Mononuclear cell (primary cell): Measurements from ENCODE around the gene ZFPM1. TPM values are rescaled to one million over a fixed set of nuclear protein-coding genes. Genes with fewer than 3 reads are reported as not detected.

Experiments used
- H3K27me3 ChIP-seq: 2 replicates; pipeline ENCODE4 v1.6.0; 2011; ENCODE audit warnings: low read length, control low read depth; ENCODE audit not compliant: insufficient read depth
- H3K4me1 ChIP-seq: 2 replicates; pipeline ENCODE4 v1.5.1; 2011; ENCODE audit warnings: mild to moderate bottlenecking, low read length, control low read depth; ENCODE audit not compliant: insufficient read depth
- H3K4me3 ChIP-seq: 2 replicates; pipeline ENCODE4 v1.5.1; 2011; ENCODE audit warnings: mild to moderate bottlenecking, low read length, moderate library complexity
- H3K9me3 ChIP-seq: 2 replicates; pipeline ENCODE4 v1.5.1; 2011; ENCODE audit warnings: low read depth, mild to moderate bottlenecking, control low read depth, low read length
- total RNA-seq: library from RNA; depleted of rRNA; stranded (reverse); fragments of >200 nt; gene quantifications from one replicate; pipeline ENCODE4 v1.2.3, GENCODE V29; 2012

Gene ZFPM1
- total RNA-seq, 1 donor, result 5.8 TPM

DNA sequence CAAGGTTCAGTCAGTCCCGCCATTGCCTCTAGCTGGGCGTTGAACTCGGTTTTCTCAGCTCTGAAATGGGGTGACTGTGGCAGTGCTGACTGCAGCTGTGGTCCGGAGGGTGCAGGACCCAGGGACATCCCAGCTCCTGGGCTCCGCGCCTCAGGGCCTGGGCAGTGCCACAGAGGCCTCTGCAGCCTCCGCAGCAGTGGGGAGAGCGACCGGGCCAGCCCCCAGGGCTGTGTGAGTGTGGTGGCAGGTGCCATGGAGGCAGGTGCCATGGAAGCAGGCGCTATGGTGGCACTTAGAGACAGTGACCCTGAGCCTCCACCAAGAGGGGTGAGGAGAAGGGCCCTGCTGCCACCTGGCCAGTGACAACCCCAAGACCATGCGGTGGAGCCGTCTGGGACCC, 39.4 kb upstream of the ZFPM1 start:
- H3K4me1 ChIP-seq, result peaks cover under 1% of the 10 kb centered on the region
- H3K27me3 ChIP-seq, result no peaks in the 10 kb centered on the region
- H3K9me3 ChIP-seq, result no peaks in the 10 kb centered on the region
- H3K4me3 ChIP-seq, result no peak overlapping the region

DNA sequence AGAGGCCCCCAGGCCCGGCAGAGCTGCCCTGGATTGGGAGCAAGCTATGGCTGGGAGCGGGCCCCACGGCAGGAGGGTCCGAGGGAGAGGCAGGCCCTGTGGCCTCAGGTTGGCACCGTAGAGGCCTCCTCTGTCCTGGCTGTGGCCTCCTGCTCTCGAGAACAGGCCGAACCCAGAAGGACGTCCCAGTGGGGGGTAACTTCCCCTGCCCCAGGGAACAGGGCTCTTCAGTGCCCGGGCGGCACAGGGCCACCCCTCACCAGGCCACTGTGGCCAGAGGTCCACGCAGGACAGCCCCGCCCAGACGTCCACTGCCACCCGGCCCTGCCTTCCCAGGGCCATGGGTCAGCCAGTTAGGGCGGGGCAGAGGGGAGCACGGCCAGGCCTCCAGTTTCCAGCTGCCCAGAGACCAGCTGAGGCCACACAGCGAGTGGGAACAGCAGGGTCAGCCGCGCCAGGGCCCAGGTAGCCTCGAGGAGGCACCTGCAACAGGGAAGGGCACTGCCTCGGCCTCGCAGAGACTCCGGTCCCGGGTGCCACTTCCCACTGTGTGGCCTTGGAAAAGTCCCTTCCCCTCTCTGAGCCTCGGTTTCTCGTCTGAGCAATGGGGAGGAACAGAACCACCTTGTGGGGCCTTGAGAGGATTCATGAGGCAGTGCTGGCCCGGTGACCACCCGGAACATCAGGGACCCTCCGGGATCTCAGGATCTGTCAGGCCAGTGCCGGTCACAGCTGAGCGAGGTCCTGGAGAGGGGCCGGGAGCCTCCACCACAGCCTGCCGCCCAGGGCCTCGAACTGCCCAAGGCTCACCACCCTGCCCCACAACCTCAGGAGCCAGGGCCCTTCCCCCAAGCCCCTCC, 38.3 kb upstream of the ZFPM1 start:
- Histone ChIP-seq H3K9me3 (no peaks in the 10 kb centered on the region), H3K4me3 (no peak overlapping the region), H3K27me3 (no peaks in the 10 kb centered on the region), H3K4me1 (no peaks in the 10 kb centered on the region)

GRCh38 chr16:88415381-88415705, 37.7 kb upstream of the ZFPM1 start:
- no peaks in the 10 kb centered on the region for H3K4me1 ChIP-seq
- H3K9me3 ChIP-seq, result no peaks in the 10 kb centered on the region
- H3K27me3 ChIP-seq, result no peaks in the 10 kb centered on the region
- H3K4me3 ChIP-seq, result no peak overlapping the region

DNA sequence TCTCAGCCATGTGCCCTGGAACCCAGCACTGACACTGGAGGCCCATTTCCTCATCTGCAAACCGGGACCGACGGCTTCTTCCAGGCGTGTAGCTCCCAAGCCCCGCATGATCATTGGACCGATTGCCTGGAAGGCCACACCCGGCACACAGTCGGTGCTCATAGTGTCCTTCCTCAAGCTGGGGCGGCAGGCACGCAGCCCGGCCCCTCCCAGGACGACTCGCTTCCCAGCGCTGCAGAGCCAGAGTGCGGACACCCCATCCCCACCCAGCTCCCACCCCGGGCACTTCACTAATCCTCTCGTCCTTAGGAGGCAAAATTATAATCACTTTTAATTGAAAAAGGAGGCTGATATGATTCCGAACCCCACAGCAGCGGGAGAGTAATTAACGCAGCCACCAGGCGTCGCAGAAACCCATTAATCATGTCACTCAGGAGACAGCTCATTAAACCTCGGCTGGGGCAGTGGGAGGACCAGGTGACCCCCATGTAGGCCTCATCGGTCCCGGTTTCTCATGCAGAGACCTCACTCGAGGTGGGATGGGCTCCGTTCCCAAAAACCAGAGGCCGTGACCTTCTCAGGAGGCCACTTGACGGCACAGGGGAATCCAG, 37.3 kb upstream of the ZFPM1 start:
- Histone ChIP-seq H3K4me3 (no peak overlapping the region), H3K9me3 (no peaks in the 10 kb centered on the region), H3K27me3 (no peaks in the 10 kb centered on the region), H3K4me1 (no peaks in the 10 kb centered on the region)

DNA sequence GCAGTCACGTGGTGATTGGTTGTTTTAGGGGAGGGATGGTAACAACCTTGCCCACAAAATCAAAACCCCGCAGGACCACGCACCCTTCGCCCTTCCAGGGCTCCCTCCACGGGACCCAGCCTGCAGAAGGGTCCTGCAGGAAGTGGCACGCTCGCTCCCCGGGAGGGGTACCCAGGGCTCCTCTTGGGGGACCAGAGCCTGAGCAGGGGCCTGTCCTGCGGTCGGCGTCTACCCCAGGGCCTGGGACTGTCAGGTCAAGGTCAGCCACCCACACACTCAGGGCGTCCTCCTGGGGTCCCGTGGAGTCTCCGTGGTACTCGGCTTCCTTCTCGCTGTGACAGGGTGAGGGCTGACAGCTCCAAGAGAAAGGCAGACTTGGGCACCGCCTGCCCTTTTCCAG, 36.4 kb upstream of the ZFPM1 start:
- no peaks in the 10 kb centered on the region for H3K27me3 ChIP-seq

DNA sequence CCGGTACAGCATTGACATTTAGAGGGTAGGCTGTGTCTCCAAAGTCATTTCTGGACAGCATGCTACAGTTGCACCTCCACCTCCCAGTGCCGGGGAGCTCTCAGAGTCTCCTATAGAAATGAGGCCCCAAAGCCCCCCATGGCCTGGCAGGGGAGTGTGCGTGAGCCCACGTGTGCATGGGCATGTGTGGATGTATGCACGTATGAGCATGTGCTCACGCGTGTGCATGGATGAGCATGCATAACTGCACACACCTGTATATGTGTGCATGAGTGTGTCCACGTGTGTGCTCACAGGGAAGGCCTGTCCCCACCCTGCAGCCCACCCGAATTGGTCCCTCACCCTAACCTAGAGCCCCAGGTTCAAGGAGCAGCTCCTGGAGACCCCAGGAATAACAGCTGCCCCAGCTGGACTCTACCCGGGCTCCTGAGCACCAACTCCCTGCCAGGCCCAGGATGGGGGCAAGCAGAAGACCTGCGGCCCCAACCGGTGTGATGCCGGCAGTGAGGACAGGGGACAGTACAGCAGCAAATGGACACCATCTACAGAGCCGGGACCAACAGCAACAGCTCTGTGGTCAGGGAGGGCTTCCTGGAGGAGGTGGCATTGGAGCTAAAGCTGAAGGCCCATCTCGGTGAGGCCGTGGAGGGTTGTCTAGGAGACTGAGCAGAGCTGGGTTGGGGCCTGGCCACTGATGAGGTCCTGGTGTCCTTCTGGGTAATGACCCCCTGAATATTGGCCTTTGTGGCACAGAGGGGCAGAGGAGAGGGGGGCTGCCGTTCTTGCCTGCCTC, 35.2 kb upstream of the ZFPM1 start:
- H3K4me1 ChIP-seq, result no peaks in the 10 kb centered on the region
- H3K27me3 ChIP-seq, result no peaks in the 10 kb centered on the region
- H3K9me3 ChIP-seq, result no peaks in the 10 kb centered on the region
- no peak overlapping the region for H3K4me3 ChIP-seq

More for the DNA sequence above, 36.4 kb upstream of the ZFPM1 start:
- no peaks in the 10 kb centered on the region for H3K4me1 ChIP-seq
- H3K4me3 ChIP-seq, result no peak overlapping the region
- no peaks in the 10 kb centered on the region for H3K9me3 ChIP-seq

- no peaks in the 10 kb centered on the region for H3K9me3 ChIP-seq
- no peaks in the 10 kb centered on the region for H3K27me3 ChIP-seq
- H3K4me3 ChIP-seq, result no peak overlapping the region
- no peaks in the 10 kb centered on the region for H3K4me1 ChIP-seq
Measured at GRCh38 chr16:88418869-88419268, 34.2 kb upstream of the ZFPM1 start.

- H3K4me1 ChIP-seq, result no peaks in the 10 kb centered on the region
- no peak overlapping the region for H3K4me3 ChIP-seq
- H3K27me3 ChIP-seq, result no peaks in the 10 kb centered on the region
- no peaks in the 10 kb centered on the region for H3K9me3 ChIP-seq
Measured at GRCh38 chr16:88419790-88420189, 33.3 kb upstream of the ZFPM1 start.

GRCh38 chr16:88420496-88420895, 32.6 kb upstream of the ZFPM1 start:
- H3K4me3 ChIP-seq, result no peak overlapping the region
- no peaks in the 10 kb centered on the region for H3K9me3 ChIP-seq
- H3K27me3 ChIP-seq, result no peaks in the 10 kb centered on the region
- H3K4me1 ChIP-seq, result no peaks in the 10 kb centered on the region

- Histone ChIP-seq H3K27me3 (no peaks in the 10 kb centered on the region), H3K9me3 (no peaks in the 10 kb centered on the region), H3K4me3 (no peak overlapping the region), H3K4me1 (no peaks in the 10 kb centered on the region)
Measured at GRCh38 chr16:88421301-88421700, 31.8 kb upstream of the ZFPM1 start.

- no peaks in the 10 kb centered on the region for H3K4me1 ChIP-seq
- H3K27me3 ChIP-seq, result no peaks in the 10 kb centered on the region
- H3K9me3 ChIP-seq, result no peaks in the 10 kb centered on the region
- no peak overlapping the region for H3K4me3 ChIP-seq
Measured at GRCh38 chr16:88421871-88422433, 31.1 kb upstream of the ZFPM1 start.

DNA sequence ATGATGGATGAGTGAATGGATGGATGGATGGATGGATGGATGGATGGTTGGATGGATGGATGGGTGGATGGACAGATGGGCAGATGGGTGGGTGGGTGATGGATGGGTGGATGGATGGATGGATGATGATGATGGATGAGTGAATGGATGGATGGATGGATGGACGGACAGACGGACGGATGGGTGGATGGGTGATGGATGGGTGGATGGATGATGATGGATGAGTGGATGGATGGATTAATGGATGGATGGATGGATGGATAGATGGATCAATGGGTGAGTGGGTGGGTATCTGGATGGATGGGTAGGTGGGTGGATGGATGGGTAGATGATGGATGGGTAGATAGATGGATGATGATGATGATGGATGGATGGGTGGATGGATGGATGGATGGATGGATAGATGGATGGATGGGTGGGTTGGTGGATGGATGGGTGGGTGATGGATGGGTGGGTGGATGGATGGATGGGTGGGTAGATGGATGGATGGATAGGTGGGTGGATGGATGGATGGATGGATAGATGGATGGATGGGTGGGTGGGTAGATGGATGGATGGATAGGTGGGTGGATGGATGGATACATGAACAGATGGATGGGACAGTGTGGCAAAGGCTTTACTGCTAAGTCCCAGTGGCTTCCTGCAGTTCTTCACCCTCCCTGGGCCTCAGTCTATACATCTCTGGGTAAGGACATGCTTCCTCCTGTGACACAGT, 30.2 kb upstream of the ZFPM1 start:
- no peaks in the 10 kb centered on the region for H3K4me1 ChIP-seq
- no peaks in the 10 kb centered on the region for H3K27me3 ChIP-seq
- no peaks in the 10 kb centered on the region for H3K9me3 ChIP-seq
- H3K4me3 ChIP-seq, result no peak overlapping the region

DNA sequence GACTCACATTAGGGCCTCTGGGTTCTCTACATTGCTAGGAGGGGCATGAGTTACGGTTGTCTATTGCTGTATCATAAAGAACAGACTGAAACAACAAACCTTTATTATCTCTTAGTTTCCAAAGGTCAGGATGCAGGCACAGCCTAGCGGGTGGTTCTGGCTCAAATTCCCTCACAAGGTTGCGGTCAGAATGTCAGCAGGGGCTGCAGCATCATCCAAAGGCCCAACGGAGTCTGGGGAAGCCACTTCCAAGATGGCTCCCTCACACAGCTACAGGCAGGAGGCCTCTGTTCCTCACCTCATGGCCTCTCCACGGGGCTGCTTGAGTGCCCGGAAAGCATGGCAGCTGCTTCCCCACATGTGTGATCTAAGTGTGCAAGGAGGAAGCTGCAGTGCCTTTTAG, 29.6 kb upstream of the ZFPM1 start:
- Histone ChIP-seq H3K4me3 (no peak overlapping the region), H3K27me3 (no peaks in the 10 kb centered on the region), H3K4me1 (no peaks in the 10 kb centered on the region), H3K9me3 (no peaks in the 10 kb centered on the region)

GRCh38 chr16:88424587-88425235, 28.4 kb upstream of the ZFPM1 start:
- Histone ChIP-seq H3K4me3 (no peak overlapping the region), H3K4me1 (peaks cover 2% of the 10 kb centered on the region), H3K27me3 (no peaks in the 10 kb centered on the region), H3K9me3 (no peaks in the 10 kb centered on the region)
